AG04450 (cell line): ENCODE data around the gene CLEC19A. TPM values are rescaled to one million over a fixed set of nuclear protein-coding genes. Genes with fewer than 3 reads are reported as not detected.

Source experiments
- CTCF ChIA-PET: fragments of 300-600, 350-600 bp; formaldehyde crosslinking; extraction: SDS; loops from one replicate; lab custom pipeline; 2022; ENCODE audit warnings: antibody characterized with exemption, inconsistent platforms; lab: Charles Lee
- POLR2A ChIA-PET: fragments of 350-600 bp; formaldehyde crosslinking; extraction: SDS; loops from one replicate; lab custom pipeline; 2021; ENCODE audit warnings: antibody characterized with exemption, inconsistent platforms; lab: Yijun Ruan, JAX
- DNase-seq: peaks from one replicate; pipeline ENCODE4 v3.0.0-alpha.2; 2011; ENCODE audit warnings: low read depth, low spot score
- H3K27ac ChIP-seq: one replicate; pipeline ENCODE4 v1.5.1; 2012; ENCODE audit warnings: low read depth, low read length, control low read depth
- H3K27me3 ChIP-seq: one replicate; pipeline ENCODE4 v1.6.0; 2012; ENCODE audit warnings: low read length; ENCODE audit not compliant: control insufficient read depth, insufficient read depth
- H3K4me3 ChIP-seq: 2 replicates; pipeline ENCODE4 v1.5.1; 2011; ENCODE audit warnings: mild to moderate bottlenecking, low read depth, low read length, control low read depth
- H3K9me3 ChIP-seq: 2 replicates; pipeline ENCODE4 v1.5.1; 2012; ENCODE audit warnings: low read length; ENCODE audit not compliant: control insufficient read depth, insufficient read depth
- polyA plus RNA-seq: library from polyadenylated mRNA; depleted of rRNA; stranded (reverse); fragments of >200 nt; gene quantifications from 2 replicates; pipeline ENCODE4 v1.2.3, GENCODE V29; 2011
- TF ChIP-seq, protein P1 (sequence below): IDR thresholded peaks from 2 replicates; pipeline ENCODE4 v1.5.1; 2011; ENCODE audit warnings: low read depth, low read length, control low read depth, inconsistent platforms

Gene CLEC19A
- polyA plus RNA-seq, 1 experiment = not detected

- Histone ChIP-seq H3K4me3 (no peak overlapping the region), H3K27ac (no peak overlapping the region), H3K9me3 (no peaks in the 10 kb centered on the region; the same call in 1 of the 2 replicates), H3K27me3 (no peaks in the 10 kb centered on the region)
- TF ChIP-seq, protein P1, sequence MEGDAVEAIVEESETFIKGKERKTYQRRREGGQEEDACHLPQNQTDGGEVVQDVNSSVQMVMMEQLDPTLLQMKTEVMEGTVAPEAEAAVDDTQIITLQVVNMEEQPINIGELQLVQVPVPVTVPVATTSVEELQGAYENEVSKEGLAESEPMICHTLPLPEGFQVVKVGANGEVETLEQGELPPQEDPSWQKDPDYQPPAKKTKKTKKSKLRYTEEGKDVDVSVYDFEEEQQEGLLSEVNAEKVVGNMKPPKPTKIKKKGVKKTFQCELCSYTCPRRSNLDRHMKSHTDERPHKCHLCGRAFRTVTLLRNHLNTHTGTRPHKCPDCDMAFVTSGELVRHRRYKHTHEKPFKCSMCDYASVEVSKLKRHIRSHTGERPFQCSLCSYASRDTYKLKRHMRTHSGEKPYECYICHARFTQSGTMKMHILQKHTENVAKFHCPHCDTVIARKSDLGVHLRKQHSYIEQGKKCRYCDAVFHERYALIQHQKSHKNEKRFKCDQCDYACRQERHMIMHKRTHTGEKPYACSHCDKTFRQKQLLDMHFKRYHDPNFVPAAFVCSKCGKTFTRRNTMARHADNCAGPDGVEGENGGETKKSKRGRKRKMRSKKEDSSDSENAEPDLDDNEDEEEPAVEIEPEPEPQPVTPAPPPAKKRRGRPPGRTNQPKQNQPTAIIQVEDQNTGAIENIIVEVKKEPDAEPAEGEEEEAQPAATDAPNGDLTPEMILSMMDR = no peak
- no peak for DNase-seq
- ChIA-PET POLR2A (interaction anchor here (0.6 kb wide), 1 partner anchor 364 kb away, joined by 4 read pairs; no protein-coding TSS in a partner anchor), CTCF (interaction anchor here (0.7 kb wide), 1 partner anchor 345 kb away, joined by 4 read pairs; no protein-coding TSS in a partner anchor)
Observed at GRCh38 chr16:19328364-19328763, 42.8 kb downstream of the CLEC19A start.

DNA sequence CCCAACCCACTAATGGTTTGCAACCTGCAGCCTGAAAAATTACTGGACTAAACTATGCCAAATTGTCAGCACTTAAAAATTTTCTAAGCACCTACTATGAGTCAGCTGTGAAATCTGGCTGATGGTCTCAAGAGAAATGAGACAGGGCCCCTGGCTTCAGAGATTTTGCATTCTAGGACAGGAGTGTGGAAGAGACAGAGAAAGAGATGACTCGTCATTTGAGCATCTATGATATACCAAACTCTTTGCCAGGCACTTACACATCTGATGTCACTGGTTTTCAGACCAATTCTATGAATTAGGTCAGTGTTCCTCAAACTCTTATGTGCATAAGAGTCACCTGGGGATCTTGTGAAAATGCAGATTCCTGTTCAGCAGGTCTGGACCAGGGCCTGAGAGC lies 44.4 kb downstream of the CLEC19A start:
- Histone ChIP-seq H3K27ac (no peak overlapping the region), H3K27me3 (no peaks in the 10 kb centered on the region), H3K9me3 (no peaks in the 10 kb centered on the region; the same call in 1 of the 2 replicates), H3K4me3 (no peak overlapping the region)
- no peak for DNase-seq
- TF ChIP-seq, protein P1 = no peak
- CTCF ChIA-PET = no interaction called here
- POLR2A ChIA-PET = no interaction called here

DNA sequence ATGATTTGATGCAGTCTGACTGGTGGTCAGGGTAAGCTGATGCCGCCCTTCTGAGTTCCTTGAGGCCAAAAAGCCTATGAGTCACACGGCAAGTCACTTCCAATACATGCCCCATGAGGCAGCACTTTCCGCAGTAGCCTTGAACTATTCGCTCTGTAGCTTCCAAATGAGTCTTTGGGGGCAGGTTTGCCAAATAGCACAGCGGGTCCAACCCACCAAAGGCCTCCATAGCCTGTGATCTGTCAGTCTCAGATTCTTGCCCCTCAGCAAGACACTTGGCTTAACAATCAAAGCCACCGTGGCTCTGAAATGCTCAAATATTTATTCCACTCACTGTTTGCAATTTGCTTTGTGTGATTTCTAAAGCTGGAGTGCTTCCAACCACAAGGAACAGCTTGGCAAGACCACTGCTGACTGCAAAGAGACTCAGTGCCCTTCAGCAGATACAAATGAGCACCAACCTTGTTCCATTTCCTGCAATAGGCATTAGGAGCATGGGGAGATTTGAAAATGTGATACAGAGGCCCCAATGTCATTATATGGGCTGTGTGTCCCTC lies 45.4 kb downstream of the CLEC19A start:
- CTCF ChIA-PET = no interaction called here
- Histone ChIP-seq H3K27ac (no peak overlapping the region), H3K4me3 (no peak overlapping the region), H3K9me3 (no peaks in the 10 kb centered on the region; the same call in 1 of the 2 replicates), H3K27me3 (peaks cover 3% of the 10 kb centered on the region)
- TF ChIP-seq, protein P1 = no peak
- POLR2A ChIA-PET = no interaction called here
- no peak for DNase-seq

GRCh38 chr16:19331794-19332193 lies 46.3 kb downstream of the CLEC19A start:
- TF ChIP-seq, protein P1 = no peak
- Histone ChIP-seq H3K9me3 (no peaks in the 10 kb centered on the region; the same call in 1 of the 2 replicates), H3K4me3 (no peak overlapping the region), H3K27ac (no peak overlapping the region), H3K27me3 (peaks cover 3% of the 10 kb centered on the region)
- DNase-seq = no peak
- POLR2A ChIA-PET = no interaction called here
- CTCF ChIA-PET = no interaction called here

GRCh38 chr16:19338335-19338734 lies 52.8 kb downstream of the CLEC19A start:
- Histone ChIP-seq H3K9me3 (no peaks in the 10 kb centered on the region), H3K27me3 (peaks cover 3% of the 10 kb centered on the region), H3K27ac (no peak overlapping the region), H3K4me3 (no peak overlapping the region)
- TF ChIP-seq, protein P1 = no peak
- ChIA-PET POLR2A (no interaction called here), CTCF (no interaction called here)
- no peak for DNase-seq
